GM18868 (cell line): ENCODE results near the gene LRFN5.
"Not testable (repeated sequence)": the region's sequence is repeated elsewhere in the genome, so short reads cannot be mapped to it uniquely, and the experiment has no call there.

Experiments
- ATAC-seq: cut with Tn5 transposase; IDR thresholded peaks from one replicate; pipeline ENCODE4 v1.9.1; 2021; ENCODE audit warnings: mild to moderate bottlenecking, moderate library complexity; ENCODE audit not compliant: unreplicated experiment

The LRFN5 gene

DNA sequence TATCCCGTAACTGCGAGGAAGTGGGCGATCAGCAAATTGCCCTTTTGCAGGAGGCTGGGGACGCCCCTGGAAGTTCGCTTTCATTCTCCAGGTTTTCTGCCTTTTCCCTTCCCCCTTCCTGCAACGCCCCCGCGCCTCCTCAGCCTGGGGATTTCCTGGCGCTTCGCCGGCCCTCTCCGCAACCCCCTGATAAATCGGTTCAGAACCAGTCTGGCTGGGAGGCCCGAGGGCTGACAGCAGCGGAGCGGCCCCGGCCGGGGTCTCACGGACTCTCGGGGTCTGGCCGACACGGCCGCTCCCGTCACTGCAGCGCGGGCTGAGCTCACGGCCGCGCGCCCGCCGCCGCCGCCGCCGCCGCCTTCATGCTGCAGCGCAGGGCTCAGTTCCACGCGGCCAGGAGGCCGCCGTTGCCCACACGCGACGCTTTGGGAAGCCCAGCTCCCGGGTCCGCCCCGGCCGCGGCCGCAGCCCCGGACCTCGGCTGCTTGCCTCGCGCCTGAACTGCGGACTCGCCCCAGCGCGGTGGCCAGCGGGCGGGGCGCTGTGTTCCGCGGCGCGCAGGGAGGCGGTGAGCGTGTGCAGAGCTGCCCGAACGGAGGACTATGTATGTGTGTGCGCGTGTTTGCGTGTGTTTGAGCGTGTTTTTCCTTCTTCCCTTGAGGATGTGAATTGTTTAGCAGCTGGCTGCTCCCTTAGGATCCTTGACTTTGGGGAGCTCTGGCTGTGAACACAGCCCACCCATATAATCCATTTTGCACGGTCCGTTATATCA, at the start of gene LRFN5:
Gene LRFN5 (plus strand): TSS at position 345 of the 772 bp plus-strand sequence.
- peak; percentile 59 for ATAC-seq

DNA sequence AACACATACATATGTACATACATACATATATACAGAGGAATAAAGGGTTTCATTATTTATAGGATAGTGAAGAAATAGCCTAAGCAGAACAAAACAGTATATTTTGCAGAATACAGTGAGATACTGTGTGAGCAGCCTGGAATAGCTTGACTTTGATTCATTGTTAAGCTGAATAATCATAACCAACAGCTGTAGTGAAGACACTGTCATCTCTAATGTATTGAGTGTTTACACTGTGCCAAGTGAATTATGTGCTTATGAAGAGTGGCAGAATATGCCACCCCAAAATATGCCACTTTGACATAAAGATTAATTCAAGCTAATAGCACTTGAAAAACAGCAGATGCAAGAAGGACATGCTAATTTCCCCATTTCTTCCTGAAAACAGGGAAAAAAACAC, 48.2 kb upstream of the LRFN5 start:
- no peak for ATAC-seq

DNA sequence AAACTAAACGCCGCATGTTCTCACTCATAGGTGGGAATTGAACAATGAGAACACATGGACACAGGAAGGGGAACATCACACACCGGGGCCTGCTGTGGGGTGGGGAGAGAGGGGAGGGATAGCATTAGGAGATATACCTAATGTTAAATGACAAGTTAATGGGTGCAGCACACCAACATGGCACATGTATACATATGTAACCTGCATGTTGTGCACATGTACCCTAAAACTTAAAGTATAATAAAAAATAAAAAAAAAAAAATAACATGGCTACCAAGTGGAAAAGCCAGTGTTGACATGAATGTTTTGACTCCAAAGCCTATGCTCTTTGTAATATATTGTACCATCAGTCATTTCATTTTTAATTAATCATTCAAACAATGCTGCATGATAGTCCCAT, 39.8 kb upstream of the LRFN5 start:
- ATAC-seq: not testable (repeated sequence)

DNA sequence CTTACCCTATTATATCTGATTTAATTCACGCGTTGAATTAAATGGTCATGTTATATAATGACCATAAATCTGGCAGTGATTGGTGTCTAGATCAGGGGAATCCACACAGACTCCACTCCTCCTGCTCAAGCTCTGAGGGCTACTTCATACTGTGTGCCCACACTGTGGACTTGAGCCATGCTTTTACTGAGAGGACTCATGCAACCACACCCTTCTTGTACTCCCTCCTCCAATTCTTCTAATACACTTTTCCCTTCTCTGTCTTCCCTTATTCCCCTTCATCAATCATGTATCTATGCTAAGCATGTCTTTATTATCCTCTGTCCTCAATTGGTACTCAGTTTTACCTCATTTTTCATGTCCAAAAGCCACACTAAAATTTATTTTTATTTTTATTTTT, 37.7 kb upstream of the LRFN5 start:
- no peak for ATAC-seq

DNA sequence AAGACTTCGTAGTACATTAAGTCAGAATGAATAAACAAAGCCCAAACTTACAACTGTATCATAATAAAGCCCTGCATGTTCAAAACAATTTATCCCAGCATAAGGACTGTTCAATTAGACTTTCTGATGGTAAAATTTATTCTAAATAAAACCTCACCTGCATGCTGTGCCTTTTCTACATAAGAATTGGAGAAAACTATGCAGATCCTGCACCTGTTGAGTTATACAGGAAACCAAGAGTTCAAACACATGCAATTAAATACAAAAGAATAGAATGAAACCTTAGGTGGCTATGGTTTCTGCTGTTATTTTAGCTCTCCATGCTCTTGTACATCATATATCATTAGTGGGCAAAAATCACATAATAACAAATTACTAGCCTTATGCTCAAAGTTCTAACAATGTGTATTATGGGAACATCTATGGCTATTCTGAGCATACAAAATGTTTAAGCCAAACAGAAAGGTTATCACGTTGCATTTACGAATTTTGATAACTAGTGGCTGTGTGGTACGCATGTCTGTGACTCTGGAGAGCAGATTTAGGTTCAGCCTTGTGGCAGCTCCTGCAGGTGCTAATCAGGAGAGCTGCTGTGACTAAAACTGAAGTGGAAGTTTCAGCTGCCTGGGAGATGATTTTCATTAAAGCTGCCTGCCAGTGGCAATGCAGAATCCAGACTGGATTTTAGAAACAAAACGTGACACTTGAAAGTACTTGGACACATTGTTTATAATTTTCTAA, 36.1 kb upstream of the LRFN5 start:
- ATAC-seq: no peak

DNA sequence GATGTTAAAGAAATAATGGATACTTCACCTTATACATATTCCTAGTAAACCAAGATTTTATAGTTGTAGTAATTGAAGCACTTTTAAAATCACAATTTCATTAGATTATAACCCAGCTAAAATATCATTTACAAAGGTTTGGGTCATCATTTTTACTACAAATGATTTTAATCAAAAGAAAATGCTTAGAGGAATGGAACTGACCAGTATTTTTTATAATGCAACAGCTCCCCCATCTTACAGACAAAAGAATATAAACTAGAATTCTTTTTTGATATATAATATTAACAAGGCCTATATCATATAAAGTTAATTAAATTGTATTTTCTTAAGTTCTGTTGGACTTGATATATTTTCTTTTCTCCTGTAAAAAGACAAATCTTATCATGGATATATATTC, 20.4 kb upstream of the LRFN5 start:
- ATAC-seq: no peak

DNA sequence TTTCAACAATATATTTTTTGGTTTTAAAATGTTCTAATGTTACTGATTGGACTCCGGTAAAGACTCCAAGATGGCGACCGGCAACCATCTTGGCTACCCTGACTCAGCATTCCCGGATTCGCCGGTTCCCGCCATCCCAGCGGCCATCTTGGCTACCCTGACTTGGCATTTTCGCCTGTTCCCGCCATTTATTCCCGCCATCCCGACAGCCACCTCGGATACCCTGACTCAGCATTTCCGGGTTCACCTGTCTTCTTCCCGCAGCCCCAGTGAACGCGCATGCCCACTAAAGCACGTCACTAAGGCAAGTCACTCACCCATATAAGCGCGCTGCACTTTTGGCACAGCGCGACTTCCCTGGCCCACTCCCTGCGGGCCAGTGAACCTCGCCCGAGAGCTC, 9.0 kb upstream of the LRFN5 start:
- no peak for ATAC-seq

DNA sequence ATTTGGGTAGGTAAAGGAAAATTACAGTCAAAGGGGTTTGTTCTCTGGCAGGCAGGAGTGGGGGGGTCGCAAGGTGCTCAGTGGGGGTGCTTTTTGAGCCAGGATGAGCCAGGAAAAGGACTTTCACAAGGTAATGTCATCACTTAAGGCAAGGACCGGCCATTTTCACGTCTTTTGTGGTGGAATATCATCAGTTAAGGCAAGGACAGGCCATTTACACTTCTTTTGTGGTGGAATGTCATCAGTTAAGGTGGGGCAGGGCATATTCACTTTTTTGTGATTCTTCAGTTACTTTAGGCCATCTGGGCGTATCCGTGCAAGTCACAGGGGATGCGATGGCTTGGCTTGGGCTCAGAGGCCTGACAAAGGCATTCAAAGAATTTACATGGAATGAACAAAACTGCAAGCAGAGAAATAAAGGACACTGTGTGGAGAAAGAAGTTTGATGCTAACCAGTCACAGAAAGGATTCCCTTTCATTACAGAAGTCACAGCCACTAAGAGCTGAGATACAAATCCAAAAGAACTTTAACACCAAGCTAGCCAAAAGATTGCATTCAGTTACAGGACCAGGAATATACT, 6.8 kb upstream of the LRFN5 start:
- ATAC-seq: not testable (repeated sequence)

DNA sequence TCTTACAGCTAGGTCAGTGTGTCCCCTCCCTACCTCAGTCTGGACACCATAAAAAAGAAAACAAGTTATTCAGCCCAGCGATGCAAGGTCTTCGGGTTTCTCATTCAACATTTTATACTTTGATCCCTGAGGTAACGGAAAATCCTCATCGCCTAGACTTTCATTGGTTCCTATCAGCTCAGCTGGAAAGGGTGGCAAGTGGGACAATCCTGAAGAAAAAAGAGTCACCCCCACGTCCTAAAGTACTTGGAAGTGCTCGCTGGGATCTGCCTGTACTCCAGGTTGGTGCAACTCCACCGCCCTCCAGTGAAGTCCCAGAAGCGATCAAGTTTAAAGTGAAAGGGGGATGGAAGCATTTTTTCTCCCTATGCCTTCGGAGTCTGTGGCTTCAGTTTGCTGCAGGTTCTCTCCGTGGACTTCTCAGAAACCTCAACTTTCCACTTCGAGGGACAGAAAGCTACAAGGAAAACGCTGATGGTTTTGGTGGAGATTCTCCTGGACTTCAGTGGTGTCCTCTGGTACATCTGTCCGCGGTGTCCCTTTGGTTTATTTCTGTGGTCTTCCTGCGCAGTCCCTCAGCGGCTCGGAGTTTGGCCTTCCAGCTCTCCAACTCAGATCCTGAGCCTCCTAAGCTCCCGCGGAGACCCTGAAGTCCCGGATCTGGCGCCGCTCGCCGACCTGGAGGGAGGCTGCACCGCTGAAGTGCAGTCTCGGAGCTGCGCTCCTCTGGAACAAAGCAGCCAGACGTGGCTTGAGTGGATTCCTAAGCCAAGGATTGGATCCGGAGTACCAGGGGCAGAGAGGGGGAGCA, 1.8 kb upstream of the LRFN5 start:
- ATAC-seq: peak; percentile 1

DNA sequence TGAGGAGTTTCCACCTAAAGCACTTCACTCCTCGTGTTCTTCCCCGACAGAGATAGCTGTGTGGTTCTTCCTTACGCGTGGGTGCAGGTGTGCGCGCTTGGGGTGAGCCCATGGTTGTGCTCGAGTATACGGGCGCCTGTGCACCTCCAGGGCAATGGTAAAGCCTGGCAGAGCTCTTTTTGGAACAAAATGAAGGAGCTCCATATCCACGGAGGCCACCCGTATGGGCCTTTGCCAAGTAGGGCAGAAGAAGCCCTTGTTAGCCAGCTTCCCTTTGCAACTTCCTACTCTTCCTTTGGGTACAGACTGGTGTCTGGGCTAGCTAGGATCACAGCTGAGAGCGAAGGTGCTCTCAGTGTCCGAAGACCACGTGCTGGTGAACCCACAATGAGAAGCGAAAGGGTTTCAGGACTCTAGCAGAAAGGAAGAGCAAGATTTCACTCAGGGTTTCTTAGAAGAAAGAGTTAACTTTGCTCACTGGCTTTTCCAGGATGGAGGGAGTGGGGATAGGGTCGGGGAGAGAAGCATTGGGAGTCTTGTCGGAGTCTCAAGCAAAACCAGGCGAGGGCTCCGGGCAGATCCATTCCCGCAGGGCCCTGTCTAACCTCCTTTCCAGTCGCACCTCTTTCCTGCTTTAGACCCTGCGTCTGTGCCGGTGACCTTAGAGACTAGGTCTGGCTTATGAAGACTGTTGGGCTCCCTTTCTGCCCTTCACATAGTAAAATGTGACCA, 960 bp upstream of the LRFN5 start:
- peak; percentile 29 for ATAC-seq

DNA sequence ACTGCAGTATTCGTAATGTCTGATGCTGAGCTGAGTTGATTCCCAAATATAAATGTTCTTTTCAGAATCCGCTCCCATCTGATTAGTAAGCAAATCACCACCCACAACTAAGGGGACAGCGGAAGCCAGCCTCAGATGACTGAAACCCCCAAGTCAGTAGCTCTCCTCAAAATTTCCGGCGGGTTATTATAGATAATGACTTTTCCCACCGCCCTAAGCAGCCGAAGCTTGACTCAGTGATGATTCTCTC, 469 bp upstream of the LRFN5 start:
- ATAC-seq: peak; percentile 22

DNA sequence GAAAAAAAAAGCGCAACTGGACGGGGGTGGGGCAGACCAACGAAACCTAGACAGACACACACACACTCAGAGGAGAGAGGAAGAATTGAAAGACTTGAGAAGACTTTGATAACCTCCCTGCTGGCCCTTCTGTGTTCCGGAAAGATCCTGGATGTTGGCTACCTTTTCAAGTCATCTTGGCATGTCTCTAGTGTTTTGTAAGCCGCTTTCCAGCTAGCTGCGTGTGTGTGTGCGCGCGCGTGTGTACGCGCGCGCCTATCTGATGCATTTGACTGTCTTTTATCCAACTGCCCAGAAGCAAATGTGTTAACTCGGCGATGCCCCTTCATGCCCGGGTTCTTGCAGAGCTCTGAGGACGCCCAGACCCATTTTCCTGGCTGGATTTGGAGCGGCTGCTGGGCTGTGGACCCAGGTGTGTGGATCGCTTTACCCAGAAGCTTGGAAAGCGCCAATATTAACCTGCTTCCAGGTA, 664 bp downstream of the LRFN5 start:
- ATAC-seq: peak; percentile 6

DNA sequence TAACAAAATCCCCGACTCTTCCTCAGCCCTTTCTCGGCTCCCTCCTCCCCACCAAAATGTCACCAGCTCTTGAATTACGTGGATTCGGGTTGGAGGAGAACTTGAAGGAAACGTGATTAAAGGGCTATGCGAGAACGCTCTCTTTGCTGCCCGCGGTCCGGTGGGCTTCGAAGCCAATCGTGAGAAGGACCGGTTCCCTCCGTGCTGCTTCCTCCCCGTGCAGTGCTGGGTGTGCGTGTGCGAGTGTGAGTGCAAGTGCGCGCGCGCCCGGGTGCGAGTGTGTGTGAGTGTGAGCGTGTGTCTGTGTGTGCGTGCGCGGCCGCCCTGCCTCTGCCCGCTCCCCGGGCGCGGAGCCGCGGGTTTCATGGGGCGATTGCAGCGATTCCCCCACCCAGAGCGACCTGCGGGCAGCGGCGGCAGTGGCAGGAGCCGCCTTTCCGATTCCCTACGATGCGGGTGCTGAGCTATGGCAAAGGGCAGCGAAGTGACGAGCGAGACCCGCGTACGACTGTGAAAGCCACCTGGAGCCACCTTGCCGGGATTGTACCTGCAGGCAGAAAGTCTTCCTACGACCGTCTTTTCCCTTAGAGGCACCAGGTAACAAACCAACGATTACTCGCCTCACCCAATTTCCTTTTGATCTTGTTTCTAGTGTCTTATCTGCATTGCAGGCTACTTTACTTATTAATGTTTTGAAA, 1.4 kb downstream of the LRFN5 start:
- ATAC-seq: no peak

DNA sequence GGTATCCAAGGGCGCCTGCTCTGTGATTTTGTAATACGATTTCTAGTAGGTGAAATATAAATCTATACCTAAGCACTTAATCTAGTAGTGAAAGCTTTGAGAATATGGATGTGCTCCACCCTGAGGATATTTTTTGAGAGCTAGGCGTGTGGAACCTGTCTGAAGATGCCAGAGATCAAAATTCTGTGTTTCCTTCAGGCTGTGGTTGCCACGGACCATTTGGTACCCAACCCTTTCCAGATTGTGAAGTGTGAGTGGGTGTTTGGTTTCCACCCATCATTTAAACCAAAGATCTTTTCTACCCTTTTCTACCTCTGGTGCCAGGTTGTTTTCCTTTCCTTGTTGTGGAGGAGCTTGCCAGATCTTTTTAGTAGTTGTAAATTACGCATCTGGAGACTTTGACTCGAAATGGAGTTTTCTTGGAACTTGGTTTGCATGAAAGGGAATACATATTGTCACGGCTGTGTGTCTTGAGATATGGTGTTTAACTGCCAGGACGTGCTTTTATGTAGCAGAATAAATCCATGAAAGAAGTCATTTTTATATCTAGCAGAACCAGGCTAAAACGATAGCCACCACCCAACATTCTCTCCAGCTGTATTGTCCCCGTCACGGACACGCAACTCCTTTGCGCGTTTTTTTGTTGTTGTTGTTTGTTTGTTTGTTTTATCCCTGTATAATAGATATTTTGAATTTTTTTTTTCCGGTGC, 2.2 kb downstream of the LRFN5 start:
- no peak for ATAC-seq

DNA sequence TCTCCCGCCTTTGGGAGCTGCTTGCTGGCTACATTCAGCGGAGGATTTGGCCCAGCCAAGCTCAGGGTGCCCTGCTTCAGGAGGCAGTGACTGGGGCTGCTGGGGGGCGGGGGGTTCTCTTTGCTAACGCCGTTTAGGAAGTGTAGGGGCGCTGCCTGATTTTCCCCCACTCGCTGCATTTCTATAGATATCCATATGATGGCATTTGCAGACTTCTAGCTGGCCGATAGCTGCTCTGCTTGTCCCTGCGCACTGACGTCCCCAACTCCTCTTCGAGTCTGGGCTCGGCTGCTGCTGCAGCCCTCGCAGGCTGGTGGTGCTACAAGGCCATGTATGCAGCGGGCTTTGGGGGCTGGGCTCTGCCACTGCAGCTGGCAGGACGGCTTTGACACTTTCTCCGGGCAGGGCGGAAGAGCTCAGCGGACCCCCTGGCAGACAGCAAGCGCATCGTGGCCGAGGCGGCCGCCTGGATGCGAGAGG, 3.1 kb downstream of the LRFN5 start:
- ATAC-seq: no peak

DNA sequence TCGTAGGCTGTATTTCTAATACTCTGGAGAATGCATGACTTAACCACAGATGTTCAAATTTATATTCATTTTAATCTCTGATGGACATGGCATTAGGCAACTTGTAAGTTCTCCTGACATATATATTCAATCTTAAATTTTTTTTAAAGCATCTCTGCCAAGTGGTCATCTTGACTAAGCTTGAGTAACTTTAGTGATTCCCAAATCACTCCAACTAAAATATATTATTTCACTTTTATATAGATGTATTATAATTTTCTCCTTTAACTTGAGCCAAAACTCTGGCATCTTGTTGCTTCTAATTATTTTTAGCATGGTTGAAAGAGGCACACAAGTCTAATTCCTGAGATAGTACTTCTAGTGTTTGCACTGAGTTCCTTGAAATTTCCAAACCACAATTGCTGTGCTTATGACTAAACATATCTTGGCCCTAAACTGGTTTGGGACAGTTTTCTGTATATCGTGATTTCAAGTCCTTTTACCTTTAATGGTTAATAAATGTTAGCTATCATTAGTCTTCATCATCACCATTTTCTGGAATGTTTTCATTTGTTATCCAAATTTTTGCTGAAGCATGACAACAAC, 8.4 kb downstream of the LRFN5 start:
- no peak for ATAC-seq

DNA sequence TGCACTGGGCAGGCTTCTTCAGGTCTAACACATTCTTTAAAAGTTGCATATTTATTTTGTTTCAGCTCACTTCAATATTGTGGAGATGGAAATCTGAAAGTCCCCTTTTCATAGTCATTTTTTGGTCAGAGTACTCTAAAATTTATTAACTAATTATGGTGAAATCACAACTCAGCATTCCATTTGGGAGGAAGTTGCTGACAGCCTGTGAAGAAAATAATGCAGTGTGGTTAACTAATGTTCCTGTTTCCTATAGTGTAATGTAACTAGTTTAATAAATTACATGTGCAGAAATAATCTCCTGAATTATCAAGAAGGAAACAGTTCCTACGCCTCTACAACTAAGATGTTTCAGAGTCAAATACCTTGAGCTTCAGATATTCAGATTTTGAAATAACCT, 17.1 kb downstream of the LRFN5 start:
- no peak for ATAC-seq

DNA sequence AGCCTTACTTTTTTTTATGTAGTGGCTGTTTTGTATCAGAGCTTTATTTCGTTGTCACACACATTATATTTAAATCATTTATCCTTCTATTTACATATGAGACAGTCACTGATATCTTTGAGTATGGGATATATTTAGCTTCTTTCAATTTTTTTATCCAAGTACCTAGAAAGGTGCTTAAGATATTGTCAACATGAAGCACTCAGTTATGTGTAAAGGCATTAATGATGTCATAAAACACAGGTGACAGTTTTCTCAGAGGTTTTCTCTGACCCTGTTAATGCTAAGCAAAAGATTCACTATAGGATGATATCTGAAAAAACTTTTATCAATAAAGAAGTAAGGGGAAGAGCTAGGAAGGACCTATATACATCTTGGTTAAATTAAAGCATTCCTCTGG, 23.2 kb downstream of the LRFN5 start:
- ATAC-seq: no peak

DNA sequence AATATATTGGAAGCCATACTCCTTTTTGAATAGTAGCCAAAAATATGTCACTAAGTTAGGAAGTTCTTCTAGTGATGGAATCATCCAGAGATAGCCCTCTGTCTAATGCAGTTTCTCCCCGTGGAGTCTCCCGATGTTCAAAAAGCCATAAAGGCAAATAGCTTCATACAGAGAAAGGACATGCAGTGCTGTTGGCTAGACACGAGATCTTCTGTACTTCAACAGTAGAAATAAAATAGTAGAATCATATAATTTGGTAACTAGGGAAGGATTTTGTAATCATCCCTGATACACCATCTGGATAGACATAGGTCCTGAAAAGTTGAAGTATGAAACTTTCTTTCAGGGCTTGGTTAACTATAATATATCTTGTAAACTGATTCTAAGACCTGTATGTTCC, 27.6 kb downstream of the LRFN5 start:
- no peak for ATAC-seq
